Caco-2 (cell line): ENCODE measurements around the gene LPAR1. TPM values are rescaled to one million over a fixed set of nuclear protein-coding genes. Genes with fewer than 3 reads are reported as not detected.

Experiments used
- BruUV-seq: library from RNA; stranded (reverse); fragments of 400-500 nt; replicated peaks from 2 replicates; lab custom pipeline; 2021; lab: Mats Ljungman, UMichigan
- CTCF ChIA-PET: fragments of 300-600 bp; sonication (Branson Sonifier 250); formaldehyde crosslinking; loops from one replicate; lab custom pipeline; 2022; ENCODE audit warnings: antibody characterized with exemption; lab: Charles Lee
- POLR2A ChIA-PET: fragments of 300-600 bp; sonication (Branson Sonifier 250); formaldehyde crosslinking; loops from one replicate; lab custom pipeline; 2022; ENCODE audit warnings: antibody characterized with exemption; lab: Charles Lee
- DNase-seq, 2 experiments: peaks; one replicate each; pipeline versions ENCODE4 v3.0.0 to v3.0.0-alpha.2; 2020 to 2022
- H3K27me3 ChIP-seq: replicated peaks from 2 replicates; pipeline ENCODE4 v1.6.0; 2011; ENCODE audit warnings: low read length; ENCODE audit not compliant: control insufficient read depth, insufficient read depth
- H3K36me3 ChIP-seq: 2 replicates; pipeline ENCODE4 v1.5.1; 2011; ENCODE audit warnings: low read length; ENCODE audit not compliant: control insufficient read depth, insufficient read depth
- H3K4me1 ChIP-seq: fragments of 250-450 bp; sonication (Bioruptor Pico); 2 replicates; pipeline ENCODE4 v1.5.1; 2020; ENCODE audit warnings: mild to moderate bottlenecking
- H3K4me3 ChIP-seq: 2 replicates; pipeline ENCODE4 v1.5.1; 2011; ENCODE audit warnings: low read depth, mild to moderate bottlenecking, control low read depth, low read length
- H3K9me3 ChIP-seq: fragments of 250-450 bp; sonication (Bioruptor Pico); 2 replicates; pipeline ENCODE4 v1.5.1; 2020; ENCODE audit warnings: mild to moderate bottlenecking, moderate library complexity
- H3K27ac Mint-ChIP-seq: one replicate; pipeline ENCODE4 v1.8.0; 2022; ENCODE audit warnings: mixed read lengths; ENCODE audit not compliant: unreplicated experiment
- H3K27me3 Mint-ChIP-seq: one replicate; pipeline ENCODE4 v1.8.0; 2022; ENCODE audit warnings: mixed read lengths; ENCODE audit not compliant: insufficient read depth, unreplicated experiment
- H3K36me3 Mint-ChIP-seq: one replicate; pipeline ENCODE4 v1.8.0; 2022; ENCODE audit warnings: mild to moderate bottlenecking, mixed read lengths; ENCODE audit not compliant: insufficient read depth, unreplicated experiment
- H3K4me1 Mint-ChIP-seq: one replicate; pipeline ENCODE4 v1.8.0; 2022; ENCODE audit warnings: low read depth, mixed read lengths; ENCODE audit not compliant: unreplicated experiment
- H3K4me3 Mint-ChIP-seq: one replicate; pipeline ENCODE4 v1.8.0; 2022; ENCODE audit warnings: mild to moderate bottlenecking, moderate library complexity, mixed read lengths; ENCODE audit not compliant: unreplicated experiment
- H3K9me3 Mint-ChIP-seq: one replicate; pipeline ENCODE4 v1.8.0; 2022; ENCODE audit warnings: mixed read lengths; ENCODE audit not compliant: unreplicated experiment
- intact Hi-C: fragments of 100-400 bp; cut with micrococcal nuclease; formaldehyde crosslinking; loops from one replicate; pipeline ENCODE4 v1.10.0; 2022; ENCODE audit not compliant: unreplicated experiment
- total RNA-seq: library from RNA; stranded (reverse); gene quantifications from 2 replicates; pipeline ENCODE4 v1.2.3, GENCODE V29; 2022
- TF ChIP-seq, protein P1 (sequence below), 2 experiments: fragments of 200-600 bp in 1 of 2; IDR thresholded peaks; 1 replicate in 1 of 2; 2 replicates in 1 of 2; pipeline versions ENCODE4 v1.5.1 to v1.8.0; 2011 to 2022; ENCODE audit warnings: antibody characterized with exemption in 1 of 2, control low read depth in 1 of 2, inconsistent platforms in 1 of 2, low read depth in 1 of 2, low read length in 1 of 2, mild to moderate bottlenecking in 1 of 2, moderate library complexity in 1 of 2; ENCODE audit not compliant: insufficient read depth in 1 of 2, severe bottlenecking in 1 of 2, unreplicated experiment in 1 of 2

LPAR1 gene
- total RNA-seq, 1 experiment from 2014 or later: 20.3 TPM

DNA sequence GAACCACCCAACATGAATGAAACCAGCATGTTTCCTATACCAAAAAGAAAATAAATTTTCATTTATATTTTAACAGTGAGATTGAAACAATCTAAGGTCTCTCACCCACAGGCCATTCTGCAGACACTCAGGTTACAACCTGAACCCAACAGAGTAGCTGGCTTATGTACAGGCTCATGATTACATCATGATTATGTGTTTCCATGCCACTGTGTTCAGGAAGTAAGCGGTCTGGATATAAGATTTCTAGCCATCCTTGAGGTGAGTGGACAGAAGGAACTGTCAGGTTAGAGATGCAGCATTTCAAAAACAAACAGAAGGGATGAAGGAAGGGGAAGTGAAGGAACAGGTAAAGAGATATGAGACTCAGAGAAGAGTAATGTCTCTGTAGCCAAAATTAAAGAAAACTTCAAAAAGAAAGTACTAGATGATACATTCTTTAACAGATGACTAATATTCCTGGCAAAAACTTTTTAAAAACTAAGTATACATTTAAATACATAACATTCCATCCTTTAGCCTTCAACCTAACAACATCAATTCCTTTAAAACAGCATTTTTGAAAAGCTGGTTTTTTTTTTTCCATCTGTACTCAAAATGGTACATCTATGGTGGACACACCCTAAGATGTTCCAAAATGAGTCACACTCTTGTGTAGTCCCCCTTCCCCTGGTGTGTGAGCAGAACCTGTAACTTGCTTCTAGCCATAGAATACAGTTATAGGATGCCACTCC lies 119.8 kb downstream of the LPAR1 start:
- no peaks in the 10 kb centered on the region for H3K9me3 Mint-ChIP-seq
- H3K27ac Mint-ChIP-seq: no peak overlapping the region
- no TSS peak for BruUV-seq
- H3K4me1 ChIP-seq: peaks cover 32% of the 10 kb centered on the region
- peaks cover 27% of the 10 kb centered on the region for H3K4me1 Mint-ChIP-seq
- no peaks in the 10 kb centered on the region for H3K36me3 ChIP-seq
- H3K9me3 ChIP-seq: peaks cover 11% of the 10 kb centered on the region
- no peak for DNase-seq
- ChIA-PET POLR2A (no interaction called here), CTCF (no interaction called here)
- H3K27me3 Mint-ChIP-seq: no peaks in the 10 kb centered on the region
- TF ChIP-seq, protein P1, sequence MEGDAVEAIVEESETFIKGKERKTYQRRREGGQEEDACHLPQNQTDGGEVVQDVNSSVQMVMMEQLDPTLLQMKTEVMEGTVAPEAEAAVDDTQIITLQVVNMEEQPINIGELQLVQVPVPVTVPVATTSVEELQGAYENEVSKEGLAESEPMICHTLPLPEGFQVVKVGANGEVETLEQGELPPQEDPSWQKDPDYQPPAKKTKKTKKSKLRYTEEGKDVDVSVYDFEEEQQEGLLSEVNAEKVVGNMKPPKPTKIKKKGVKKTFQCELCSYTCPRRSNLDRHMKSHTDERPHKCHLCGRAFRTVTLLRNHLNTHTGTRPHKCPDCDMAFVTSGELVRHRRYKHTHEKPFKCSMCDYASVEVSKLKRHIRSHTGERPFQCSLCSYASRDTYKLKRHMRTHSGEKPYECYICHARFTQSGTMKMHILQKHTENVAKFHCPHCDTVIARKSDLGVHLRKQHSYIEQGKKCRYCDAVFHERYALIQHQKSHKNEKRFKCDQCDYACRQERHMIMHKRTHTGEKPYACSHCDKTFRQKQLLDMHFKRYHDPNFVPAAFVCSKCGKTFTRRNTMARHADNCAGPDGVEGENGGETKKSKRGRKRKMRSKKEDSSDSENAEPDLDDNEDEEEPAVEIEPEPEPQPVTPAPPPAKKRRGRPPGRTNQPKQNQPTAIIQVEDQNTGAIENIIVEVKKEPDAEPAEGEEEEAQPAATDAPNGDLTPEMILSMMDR (IDR thresholded peaks at IDR 0.05; ENCODE audit: insufficient read depth in 1 of 2, low read depth in 1 of 2, low read length in 1 of 2, severe bottlenecking in 1 of 2, unreplicated experiment in 1 of 2): no peak
- no peaks in the 10 kb centered on the region for H3K27me3 ChIP-seq
- no peak overlapping the region for H3K4me3 Mint-ChIP-seq
- intact Hi-C loops: no loop called here
- H3K36me3 Mint-ChIP-seq: peaks cover 6% of the 10 kb centered on the region
- no peak overlapping the region for H3K4me3 ChIP-seq

DNA sequence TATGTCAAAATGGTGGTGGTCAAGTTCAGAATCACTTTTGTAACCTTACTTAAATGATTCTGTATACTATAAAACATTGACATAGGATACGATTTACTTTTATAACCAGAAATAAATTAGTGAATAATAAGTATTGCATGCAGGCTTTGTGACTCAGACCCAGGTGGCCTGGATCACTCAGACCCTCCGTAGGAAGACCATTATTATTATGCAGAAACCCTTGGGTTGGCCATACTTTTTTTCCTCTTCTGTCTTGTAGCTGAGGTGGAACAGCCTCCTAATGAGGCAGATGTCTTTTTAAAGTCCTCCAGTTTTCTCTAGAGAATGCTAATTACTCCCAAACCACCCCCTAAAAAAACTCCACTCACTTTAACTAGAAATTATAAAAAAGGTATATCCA lies 121.9 kb downstream of the LPAR1 start:
- Mint-ChIP-seq H3K4me1 (peaks cover 45% of the 10 kb centered on the region), H3K9me3 (no peaks in the 10 kb centered on the region), H3K27me3 (no peaks in the 10 kb centered on the region), H3K36me3 (peaks cover 6% of the 10 kb centered on the region), H3K27ac (no peak overlapping the region), H3K4me3 (no peak overlapping the region)
- TF ChIP-seq, protein P1 (IDR thresholded peaks at IDR 0.05; ENCODE audit: insufficient read depth in 1 of 2, low read depth in 1 of 2, low read length in 1 of 2, severe bottlenecking in 1 of 2, unreplicated experiment in 1 of 2): no peak
- Histone ChIP-seq H3K27me3 (no peaks in the 10 kb centered on the region), H3K4me1 (peaks cover 48% of the 10 kb centered on the region), H3K4me3 (no peak overlapping the region), H3K36me3 (no peaks in the 10 kb centered on the region), H3K9me3 (peaks cover 11% of the 10 kb centered on the region)
- POLR2A ChIA-PET: no interaction called here
- intact Hi-C loops: no loop called here
- DNase-seq: no peak
- CTCF ChIA-PET: interaction anchor here (0.7 kb wide), 1 partner anchor 682 kb away, joined by 3 read pairs; no protein-coding TSS in a partner anchor
- BruUV-seq: no TSS peak

DNA sequence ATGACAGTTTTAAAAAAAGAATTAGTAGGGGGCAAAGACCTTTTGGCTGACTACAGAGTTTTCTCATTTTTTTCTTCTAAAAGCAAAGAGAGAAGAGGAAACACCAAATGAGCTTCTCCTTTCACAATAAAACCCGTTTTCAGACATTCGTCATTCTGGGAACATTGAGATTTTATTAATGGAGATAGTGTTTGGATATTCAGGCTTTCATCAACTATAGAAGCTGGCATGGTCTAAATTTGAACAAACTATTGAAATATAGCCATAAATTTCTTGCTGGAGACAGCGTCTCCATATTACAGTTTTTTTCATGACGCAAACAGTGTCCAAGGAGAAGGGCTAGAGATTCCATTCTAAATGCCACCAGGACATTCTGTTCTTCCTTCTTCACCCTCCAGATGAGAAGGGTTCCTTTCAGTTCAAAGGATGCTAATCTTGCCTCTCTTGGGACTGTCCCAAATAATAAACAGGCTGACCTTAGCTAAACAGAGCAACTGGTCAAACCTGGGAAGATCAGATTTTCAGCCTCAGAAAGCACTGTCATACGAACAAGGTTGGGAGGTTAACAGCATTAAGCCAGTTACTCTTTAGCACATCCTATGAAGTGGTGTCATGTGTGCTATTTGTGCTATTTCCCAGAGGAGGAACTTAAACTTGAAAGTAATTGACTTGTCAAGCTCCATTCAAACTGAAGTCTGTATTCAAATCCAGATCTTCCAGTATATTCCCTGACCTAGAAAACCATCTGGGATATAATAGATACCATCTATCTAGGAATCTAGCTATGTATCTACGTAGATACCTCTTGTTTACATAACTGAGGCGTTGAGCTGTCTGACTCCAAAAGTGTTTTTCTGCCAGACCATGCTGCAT lies 125.6 kb downstream of the LPAR1 start:
- intact Hi-C loops: loop anchor here (1.0 to 5.0 kb wide), 3 partner anchors 58 to 125 kb away; partner anchors contain the start of gene LPAR1
- peak overlapping the region; percentile 68 for H3K27ac Mint-ChIP-seq
- H3K27me3 Mint-ChIP-seq: no peaks in the 10 kb centered on the region
- ChIA-PET POLR2A (no interaction called here), CTCF (interaction anchor here (0.7 kb wide), 1 partner anchor 124 kb away, joined by 6 read pairs; no protein-coding TSS in a partner anchor)
- H3K36me3 ChIP-seq: no peaks in the 10 kb centered on the region
- H3K4me3 ChIP-seq: no peak overlapping the region
- TF ChIP-seq, protein P1 (IDR thresholded peaks at IDR 0.05; ENCODE audit: insufficient read depth in 1 of 2, low read depth in 1 of 2, low read length in 1 of 2, severe bottlenecking in 1 of 2, unreplicated experiment in 1 of 2): no peak
- no TSS peak for BruUV-seq
- H3K27me3 ChIP-seq: no peaks in the 10 kb centered on the region
- peaks cover 27% of the 10 kb centered on the region for H3K9me3 ChIP-seq
- H3K4me1 ChIP-seq: peaks cover 32% of the 10 kb centered on the region
- peaks cover 6% of the 10 kb centered on the region for H3K36me3 Mint-ChIP-seq
- H3K4me3 Mint-ChIP-seq: peak overlapping the region; percentile 59
- H3K4me1 Mint-ChIP-seq: peaks cover 34% of the 10 kb centered on the region
- DNase-seq: no peak
- H3K9me3 Mint-ChIP-seq: peaks cover 10% of the 10 kb centered on the region
